Activated T-helper 17 cell treated with anti-CD3 and anti-CD28 coated beads, Interleukin-2, amount 50 U/mL, for 72 hours (primary cell): Measurements from ENCODE around the gene CDH8. TPM values are rescaled to one million over a fixed set of nuclear protein-coding genes. Genes with fewer than 3 reads are reported as not detected.

Source experiments
- ATAC-seq: fragments of 150-1000 bp; cut with Tn5 transposase; replicated peaks from 2 replicates; pipeline ENCODE4 v1.10.0; 2021; ENCODE audit warnings: mild to moderate bottlenecking, moderate library complexity
- H3K27ac Mint-ChIP-seq: one replicate; pipeline ENCODE4 v1.8.0; 2022; ENCODE audit warnings: mixed read lengths
- H3K27me3 Mint-ChIP-seq: one replicate; pipeline ENCODE4 v1.8.0; 2022; ENCODE audit warnings: mixed read lengths
- H3K36me3 Mint-ChIP-seq: one replicate; pipeline ENCODE4 v1.8.0; 2022; ENCODE audit warnings: low read depth, mild to moderate bottlenecking, mixed read lengths
- H3K4me1 Mint-ChIP-seq: one replicate; pipeline ENCODE4 v1.8.0; 2022; ENCODE audit warnings: mixed read lengths
- H3K4me3 Mint-ChIP-seq: one replicate; pipeline ENCODE4 v1.8.0; 2022; ENCODE audit warnings: mild to moderate bottlenecking, mixed read lengths
- H3K9me3 Mint-ChIP-seq: one replicate; pipeline ENCODE4 v1.8.0; 2022; ENCODE audit warnings: mixed read lengths
- total RNA-seq, 2 donors: library from RNA; stranded (reverse); gene quantifications; one replicate each; pipeline ENCODE4 v1.2.3, GENCODE V29; 2022

CDH8 gene
- total RNA-seq, 2 donors from 2014 or later = not detected

DNA sequence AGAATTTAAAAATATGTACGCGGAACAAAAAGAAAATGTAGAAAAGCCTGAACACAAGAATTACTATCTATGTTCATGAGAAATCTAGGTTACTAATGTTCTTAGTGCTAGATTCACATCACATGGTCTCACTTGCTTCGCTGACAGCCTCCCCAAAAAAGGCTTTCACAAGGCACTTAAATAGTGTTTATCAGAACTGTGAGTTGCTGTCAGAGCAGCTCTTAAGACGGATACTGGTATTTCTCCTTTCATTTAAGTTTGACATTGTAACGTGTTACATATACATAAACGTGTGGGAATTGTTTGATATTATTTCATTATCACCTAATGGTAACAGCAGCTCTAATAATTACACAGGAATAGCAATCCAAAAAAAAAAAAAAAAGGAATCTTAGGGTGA lies 150.9 kb downstream of the CDH8 start:
- Mint-ChIP-seq H3K27ac (no peak overlapping the region), H3K27me3 (no peaks in the 10 kb centered on the region), H3K9me3 (peaks cover 19% of the 10 kb centered on the region), H3K4me3 (no peak overlapping the region), H3K36me3 (no peaks in the 10 kb centered on the region), H3K4me1 (no peaks in the 10 kb centered on the region)
- ATAC-seq = no peak

DNA sequence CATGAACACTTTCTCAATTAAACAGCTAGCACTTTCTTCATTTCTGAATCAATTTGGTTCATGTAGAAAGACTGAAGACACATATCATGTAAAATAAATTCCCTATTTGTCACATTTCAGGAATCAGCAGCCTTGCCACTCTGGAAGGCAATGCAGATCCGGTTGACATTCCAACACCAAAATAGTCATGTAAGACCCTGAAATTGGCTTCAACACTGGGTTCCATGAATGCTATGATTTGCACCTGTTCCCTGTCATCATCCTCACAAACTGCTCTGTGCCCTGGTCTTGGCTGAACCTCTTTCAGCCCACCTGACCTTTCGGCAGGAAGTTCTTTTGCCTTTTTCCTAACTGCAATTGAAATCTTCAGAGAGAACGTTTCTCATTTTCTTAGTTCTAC lies 156.9 kb downstream of the CDH8 start:
- Mint-ChIP-seq H3K9me3 (peaks cover 13% of the 10 kb centered on the region), H3K4me3 (no peak overlapping the region), H3K36me3 (no peaks in the 10 kb centered on the region), H3K27ac (no peak overlapping the region), H3K27me3 (no peaks in the 10 kb centered on the region), H3K4me1 (no peaks in the 10 kb centered on the region)
- no peak for ATAC-seq

DNA sequence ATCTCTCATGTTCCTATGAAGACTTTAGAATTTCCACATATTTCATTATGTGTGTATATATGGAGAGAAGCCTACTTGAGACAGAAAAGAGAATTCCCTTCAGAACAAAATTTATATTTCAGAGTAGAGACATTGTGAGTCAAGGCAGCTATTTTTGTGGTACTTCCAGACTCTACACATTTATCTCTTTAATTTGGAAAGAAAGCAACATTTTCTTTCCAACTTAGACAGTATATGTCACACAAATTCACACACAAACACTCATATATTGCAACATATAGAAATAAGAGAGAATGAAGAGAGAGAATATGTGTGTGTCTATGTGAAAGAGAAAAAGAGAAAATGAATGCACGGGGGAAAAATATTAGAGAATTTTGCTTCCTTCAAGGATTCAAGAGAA lies 158.8 kb downstream of the CDH8 start:
- no peak overlapping the region for H3K4me3 Mint-ChIP-seq
- H3K36me3 Mint-ChIP-seq = no peaks in the 10 kb centered on the region
- peaks cover 16% of the 10 kb centered on the region for H3K9me3 Mint-ChIP-seq
- H3K27me3 Mint-ChIP-seq = no peaks in the 10 kb centered on the region
- no peak for ATAC-seq
- H3K27ac Mint-ChIP-seq = no peak overlapping the region
- no peaks in the 10 kb centered on the region for H3K4me1 Mint-ChIP-seq

DNA sequence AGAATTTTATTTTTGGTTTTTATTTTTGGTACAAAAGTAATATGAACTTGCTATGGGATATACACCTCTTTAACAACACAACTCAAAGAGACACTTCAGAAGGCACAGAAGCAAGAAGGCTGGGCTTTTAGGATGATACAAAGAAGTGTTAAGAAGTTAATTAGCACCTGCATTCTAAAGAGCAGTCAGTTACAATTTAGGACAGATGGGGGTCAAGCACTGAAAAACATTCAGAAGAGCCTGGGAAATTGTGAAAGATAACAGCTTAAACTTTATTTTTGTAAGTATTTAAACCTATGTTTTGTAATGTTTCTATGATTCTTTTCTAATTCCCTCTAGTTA lies 163.5 kb downstream of the CDH8 start:
- peaks cover 16% of the 10 kb centered on the region for H3K9me3 Mint-ChIP-seq
- no peak for ATAC-seq
- no peaks in the 10 kb centered on the region for H3K27me3 Mint-ChIP-seq
- no peaks in the 10 kb centered on the region for H3K4me1 Mint-ChIP-seq
- H3K27ac Mint-ChIP-seq = no peak overlapping the region
- no peaks in the 10 kb centered on the region for H3K36me3 Mint-ChIP-seq
- no peak overlapping the region for H3K4me3 Mint-ChIP-seq

DNA sequence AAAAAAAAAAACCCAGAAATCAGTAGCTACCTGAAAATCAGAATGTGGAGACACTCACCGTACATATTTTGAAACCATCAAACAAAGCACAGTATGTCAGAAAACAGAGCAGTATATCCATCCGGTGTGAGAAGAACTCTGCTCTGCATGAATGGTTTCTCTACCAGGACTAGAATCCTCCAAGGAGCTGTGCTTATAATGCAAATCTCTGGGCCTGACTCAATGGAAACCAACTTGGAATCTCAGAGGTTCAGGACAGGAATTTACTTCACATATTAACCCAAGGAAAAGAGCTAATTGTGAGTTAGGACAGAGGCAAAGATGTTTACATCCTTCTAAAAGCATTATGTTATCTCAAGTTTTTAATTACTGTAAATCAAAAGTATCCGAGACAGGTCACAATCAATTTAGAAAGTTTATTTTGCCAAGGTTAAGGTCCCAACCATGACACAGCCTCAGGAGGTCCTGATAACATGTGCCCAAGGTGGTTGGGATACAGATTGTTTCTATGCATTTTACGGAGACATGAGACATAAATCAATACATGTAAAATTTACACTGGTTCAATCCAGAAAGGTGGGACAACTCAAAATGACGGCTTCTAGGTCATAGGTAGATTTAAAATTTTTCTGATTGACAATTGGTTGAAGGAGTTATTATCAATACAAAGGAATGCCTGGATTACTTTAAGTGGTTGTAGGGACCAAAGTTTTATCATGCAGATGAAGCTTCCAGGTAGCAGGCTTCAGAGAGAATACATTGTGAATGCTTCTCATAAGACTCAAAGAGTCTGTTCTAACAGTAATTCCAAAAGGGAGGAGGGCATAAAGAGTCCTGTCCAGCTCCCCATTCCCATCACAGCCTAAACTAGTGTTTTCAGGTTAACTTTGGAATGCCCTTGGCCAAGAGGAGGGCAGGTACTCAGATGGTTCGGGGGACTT lies 164.1 kb downstream of the CDH8 start:
- Mint-ChIP-seq H3K27me3 (no peaks in the 10 kb centered on the region), H3K4me1 (no peaks in the 10 kb centered on the region), H3K4me3 (no peak overlapping the region), H3K36me3 (no peaks in the 10 kb centered on the region), H3K27ac (no peak overlapping the region), H3K9me3 (peaks cover 15% of the 10 kb centered on the region)
- no peak for ATAC-seq

DNA sequence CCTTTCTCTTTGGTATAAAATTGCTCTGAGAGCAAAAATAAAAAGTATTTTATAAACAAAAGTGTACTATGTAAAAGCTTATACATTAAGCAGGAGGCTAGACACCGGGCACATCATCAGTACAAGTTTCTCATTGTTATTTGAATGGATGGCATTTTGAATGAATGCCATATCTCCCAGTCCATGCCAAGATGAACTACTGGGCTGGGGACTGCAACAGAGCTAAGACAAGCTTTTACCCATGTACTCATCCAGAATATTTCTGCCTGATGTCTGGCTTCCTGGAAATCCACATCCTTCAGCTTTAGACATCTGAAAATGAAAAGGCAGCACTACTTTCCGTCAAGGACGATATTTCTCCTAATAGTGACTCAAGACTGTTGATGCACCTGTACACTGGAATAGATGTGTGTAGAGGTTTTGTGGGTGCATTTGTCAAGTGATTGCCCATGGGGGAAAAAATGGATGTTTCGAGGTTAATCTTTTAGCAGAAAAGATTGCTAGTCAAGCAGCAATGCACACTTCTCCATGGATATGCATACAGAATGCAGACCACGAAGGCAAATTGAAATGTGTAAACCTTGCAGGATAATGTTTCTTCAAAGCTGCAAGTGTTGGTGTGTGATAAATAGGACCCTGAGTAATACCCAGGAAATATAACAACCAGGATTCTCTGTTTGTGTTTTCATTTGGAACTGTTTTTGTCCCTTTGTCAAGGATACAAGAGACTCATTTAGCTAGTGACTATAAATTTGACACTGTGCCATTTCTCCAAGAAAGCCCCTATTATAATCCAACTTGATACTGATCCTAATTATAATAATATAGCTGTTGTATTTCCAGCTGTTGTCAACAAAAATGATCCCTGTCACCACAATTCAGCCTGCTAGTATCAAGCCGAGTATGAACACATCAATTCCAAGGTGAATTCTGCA lies 173.8 kb downstream of the CDH8 start:
- Mint-ChIP-seq H3K9me3 (peaks cover 20% of the 10 kb centered on the region), H3K4me1 (no peaks in the 10 kb centered on the region), H3K36me3 (no peaks in the 10 kb centered on the region), H3K27ac (no peak overlapping the region), H3K4me3 (no peak overlapping the region), H3K27me3 (no peaks in the 10 kb centered on the region)
- no peak for ATAC-seq

DNA sequence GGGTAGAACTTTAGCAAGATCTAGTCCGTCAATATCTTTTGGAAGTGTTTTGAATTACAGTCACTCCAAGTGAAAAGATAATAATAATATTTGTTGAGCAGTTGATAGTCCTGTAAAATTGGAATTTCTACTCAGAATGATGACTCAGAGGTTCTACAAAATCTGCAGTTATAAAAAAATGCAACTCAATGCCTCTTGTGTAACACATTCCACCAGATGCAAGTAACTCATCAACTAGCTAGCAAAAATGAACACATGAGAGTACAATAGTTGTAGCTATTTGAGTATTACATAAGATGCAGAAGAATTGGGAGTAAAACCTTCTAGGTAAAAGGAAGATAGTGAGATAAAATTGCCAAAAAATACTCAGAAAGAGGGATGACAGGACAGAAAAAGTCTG lies 177.2 kb downstream of the CDH8 start:
- no peak for ATAC-seq
- Mint-ChIP-seq H3K27ac (no peak overlapping the region), H3K4me1 (no peaks in the 10 kb centered on the region), H3K9me3 (peaks cover 21% of the 10 kb centered on the region), H3K36me3 (no peaks in the 10 kb centered on the region), H3K27me3 (no peaks in the 10 kb centered on the region), H3K4me3 (no peak overlapping the region)

DNA sequence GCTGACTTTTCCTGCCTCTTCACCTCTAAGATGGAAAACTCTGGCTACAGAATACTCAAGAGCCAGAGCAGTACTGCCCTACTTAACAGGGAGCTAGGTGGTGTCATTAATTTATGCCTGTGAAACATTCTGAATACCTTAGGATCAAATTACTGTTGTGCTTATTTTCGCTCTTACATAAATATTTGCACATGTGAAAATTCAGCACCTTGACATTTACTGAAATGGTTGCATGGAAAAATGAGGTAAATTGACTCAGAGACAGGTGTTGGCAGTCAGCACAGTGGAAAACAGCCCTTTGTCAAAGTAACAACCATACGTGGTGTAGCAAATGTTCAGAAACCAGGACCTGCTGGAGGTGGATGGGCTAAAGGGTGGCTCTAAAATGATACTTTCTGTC lies 193.6 kb downstream of the CDH8 start:
- H3K4me1 Mint-ChIP-seq = no peaks in the 10 kb centered on the region
- peaks cover 12% of the 10 kb centered on the region for H3K9me3 Mint-ChIP-seq
- ATAC-seq = no peak
- H3K27ac Mint-ChIP-seq = no peak overlapping the region
- H3K27me3 Mint-ChIP-seq = no peaks in the 10 kb centered on the region
- H3K4me3 Mint-ChIP-seq = no peak overlapping the region
- H3K36me3 Mint-ChIP-seq = no peaks in the 10 kb centered on the region

DNA sequence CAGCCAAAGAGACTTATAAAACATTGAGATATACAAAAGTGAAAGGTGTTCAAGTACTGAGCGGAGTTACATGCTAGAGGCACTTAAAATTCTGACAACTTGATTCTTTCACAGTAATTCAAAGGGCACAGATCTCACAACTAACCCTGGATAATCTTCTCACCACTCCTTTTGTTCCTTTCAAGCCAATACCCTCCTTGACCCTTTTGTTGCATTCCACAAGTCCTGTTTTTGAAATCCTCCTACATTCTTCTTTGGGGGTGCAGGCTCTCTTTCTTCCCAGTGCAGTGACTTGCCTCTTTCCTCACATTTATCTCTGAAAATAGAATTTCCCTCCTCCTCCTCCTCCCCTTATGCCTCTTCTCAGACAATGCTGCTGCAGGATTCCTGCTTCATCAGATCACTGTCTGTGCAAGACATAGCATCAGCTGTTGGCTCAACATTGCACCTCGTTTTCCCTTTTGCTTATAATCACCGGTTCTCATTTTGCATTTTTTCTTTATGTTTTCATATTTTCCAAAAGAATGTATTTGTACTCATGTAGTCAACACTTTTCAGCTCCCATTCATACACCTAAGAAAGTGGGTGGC lies 199.3 kb downstream of the CDH8 start:
- Mint-ChIP-seq H3K4me3 (no peak overlapping the region), H3K9me3 (peaks cover 32% of the 10 kb centered on the region), H3K27me3 (no peaks in the 10 kb centered on the region), H3K4me1 (no peaks in the 10 kb centered on the region), H3K36me3 (no peaks in the 10 kb centered on the region), H3K27ac (no peak overlapping the region)
- ATAC-seq = no peak

DNA sequence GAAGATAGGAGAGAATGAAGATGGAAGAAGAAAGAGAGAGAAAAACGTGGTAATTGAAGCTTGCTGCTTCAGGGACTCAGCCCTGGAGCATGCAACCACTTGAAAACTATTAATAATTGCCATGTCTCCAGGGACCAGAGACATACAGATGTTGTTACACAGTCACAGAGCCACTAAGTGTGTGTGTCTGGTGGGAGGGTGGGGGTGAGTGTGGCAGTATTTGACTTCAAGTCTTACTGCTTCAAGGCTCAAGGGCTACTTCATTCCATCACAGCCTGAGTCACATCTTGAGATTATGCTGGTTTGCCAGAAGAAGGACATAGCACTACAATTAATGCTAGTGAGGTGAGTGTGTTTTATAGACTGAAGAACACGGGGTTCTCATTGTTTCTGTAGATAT lies 202.2 kb downstream of the CDH8 start:
- Mint-ChIP-seq H3K36me3 (no peaks in the 10 kb centered on the region), H3K4me1 (no peaks in the 10 kb centered on the region), H3K9me3 (peaks cover 35% of the 10 kb centered on the region), H3K27ac (no peak overlapping the region), H3K27me3 (no peaks in the 10 kb centered on the region), H3K4me3 (no peak overlapping the region)
- ATAC-seq = no peak

DNA sequence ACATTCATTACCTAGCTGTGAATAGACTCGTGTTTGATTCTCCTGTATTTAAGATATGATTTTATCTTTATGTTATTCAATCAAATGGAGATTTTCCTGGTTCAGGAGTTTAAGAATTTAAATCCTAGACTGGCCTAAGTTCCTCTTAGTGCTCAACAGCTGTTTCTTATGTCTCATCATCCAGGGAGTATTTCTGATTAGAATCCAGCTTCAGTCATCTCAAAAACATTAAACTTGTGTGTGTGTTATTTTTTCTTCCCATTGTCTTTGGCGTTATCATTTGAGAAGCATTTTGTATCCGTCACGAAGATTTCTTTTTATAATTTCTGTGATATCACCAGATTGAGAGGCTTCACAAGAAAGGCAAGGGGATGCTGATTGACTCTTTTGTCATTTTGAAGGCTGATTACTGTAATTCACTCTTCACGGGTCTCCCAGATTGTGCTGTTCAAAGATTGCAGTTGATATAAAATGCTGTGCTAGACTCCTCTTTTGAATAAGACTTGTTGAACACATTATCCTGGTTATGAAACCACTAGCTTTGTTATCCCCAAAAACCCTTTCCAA lies 204.8 kb downstream of the CDH8 start:
- H3K36me3 Mint-ChIP-seq = no peaks in the 10 kb centered on the region
- H3K4me1 Mint-ChIP-seq = no peaks in the 10 kb centered on the region

DNA sequence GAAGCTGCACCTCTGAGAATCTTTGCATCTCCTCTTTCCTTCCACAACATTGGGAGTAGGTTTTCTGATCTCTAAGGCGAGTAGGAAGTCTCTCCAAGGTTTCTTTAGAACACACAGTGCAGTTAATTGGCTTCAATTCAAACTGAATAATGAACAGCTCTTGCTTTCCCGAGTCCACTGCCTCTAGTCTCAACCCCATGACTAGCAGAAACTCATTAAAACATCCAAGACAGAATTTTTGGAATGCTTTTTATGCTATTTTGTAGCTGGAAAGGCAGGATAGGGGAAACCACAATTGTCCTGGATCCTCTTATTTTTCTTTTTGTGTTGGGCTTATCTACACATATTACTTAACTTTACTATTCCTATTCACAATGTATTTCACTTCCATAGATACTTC lies 206.6 kb downstream of the CDH8 start:
- peaks cover 26% of the 10 kb centered on the region for H3K9me3 Mint-ChIP-seq
- no peak for ATAC-seq
- H3K27me3 Mint-ChIP-seq = no peaks in the 10 kb centered on the region
- no peaks in the 10 kb centered on the region for H3K4me1 Mint-ChIP-seq
- H3K4me3 Mint-ChIP-seq = no peak overlapping the region
- no peak overlapping the region for H3K27ac Mint-ChIP-seq
- H3K36me3 Mint-ChIP-seq = no peaks in the 10 kb centered on the region

More for the DNA sequence above, 204.8 kb downstream of the CDH8 start:
- Mint-ChIP-seq H3K27ac (no peak overlapping the region), H3K9me3 (peaks cover 29% of the 10 kb centered on the region), H3K27me3 (no peaks in the 10 kb centered on the region), H3K4me3 (no peak overlapping the region)
- ATAC-seq = no peak

DNA sequence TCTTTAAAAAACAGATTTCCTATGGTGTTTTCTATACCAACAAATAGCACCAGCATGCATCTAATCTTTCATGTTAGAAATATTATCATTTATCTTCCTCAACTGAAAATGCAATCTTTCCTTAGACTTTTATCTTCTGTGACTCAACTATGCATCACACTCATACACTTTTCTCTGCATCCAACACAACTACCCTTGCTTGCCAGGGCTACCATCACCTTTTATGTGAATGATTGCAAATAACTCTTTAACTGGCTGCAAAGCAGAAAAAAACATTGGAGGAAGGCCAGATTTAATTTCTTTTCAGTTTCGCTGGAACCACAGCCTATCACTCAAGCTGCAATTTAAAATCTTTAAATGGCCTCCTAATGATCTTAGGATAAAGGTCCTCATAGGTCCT lies 212.9 kb downstream of the CDH8 start:
- peaks cover 20% of the 10 kb centered on the region for H3K9me3 Mint-ChIP-seq
- H3K27me3 Mint-ChIP-seq = no peaks in the 10 kb centered on the region
- H3K27ac Mint-ChIP-seq = no peak overlapping the region
- no peak for ATAC-seq
- H3K4me1 Mint-ChIP-seq = no peaks in the 10 kb centered on the region
- H3K4me3 Mint-ChIP-seq = no peak overlapping the region
- no peaks in the 10 kb centered on the region for H3K36me3 Mint-ChIP-seq

DNA sequence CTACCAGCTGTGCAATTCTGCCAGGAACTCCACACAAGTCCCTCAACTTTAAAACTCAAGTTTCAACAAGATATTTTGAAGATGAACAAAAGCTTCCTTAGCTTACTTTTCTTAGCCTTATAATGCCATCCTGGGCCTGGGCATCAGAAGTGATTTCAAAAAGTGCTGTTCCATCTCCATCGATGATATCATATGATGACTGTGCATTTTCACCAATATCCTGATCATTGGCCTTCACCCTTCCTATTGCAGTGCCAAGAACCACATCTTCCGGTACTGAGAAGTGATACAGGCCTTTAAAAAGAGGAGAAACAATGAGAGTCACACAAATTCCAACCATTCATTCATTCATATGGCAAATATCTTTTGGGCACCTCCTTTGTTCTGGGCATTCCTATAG lies 215.4 kb downstream of the CDH8 start:
- no peaks in the 10 kb centered on the region for H3K27me3 Mint-ChIP-seq
- H3K36me3 Mint-ChIP-seq = no peaks in the 10 kb centered on the region
- H3K9me3 Mint-ChIP-seq = peaks cover 19% of the 10 kb centered on the region
- no peaks in the 10 kb centered on the region for H3K4me1 Mint-ChIP-seq
- no peak overlapping the region for H3K4me3 Mint-ChIP-seq
- ATAC-seq = no peak
- H3K27ac Mint-ChIP-seq = no peak overlapping the region
